ENCODE results near the gene TMPRSS15.

The TMPRSS15 gene

GRCh38 chr21:18334066-18334465 lies 69.5 kb downstream of the TMPRSS15 start:
- no peaks in the 10 kb centered on the region for H3K27me3 ChIP-seq (ENCODE audit: low read length)
- no peak overlapping the region for H3K4me3 ChIP-seq (ENCODE audit: insufficient read depth, low read length, poor library complexity, severe bottlenecking)
- H3K4me2 ChIP-seq (ENCODE audit: low read depth, low read length, poor library complexity, severe bottlenecking) = no peak overlapping the region
- no peak overlapping the region for H2AFZ ChIP-seq (ENCODE audit: low read depth, low read length, severe bottlenecking)
- H3K9me2 ChIP-seq (replicated peaks; ENCODE audit: insufficient read depth, low read length) = no peaks in the 10 kb centered on the region
- TF ChIP-seq CTCF (IDR thresholded peaks at IDR 0.05; ENCODE audit: insufficient read depth, low read length, poor library complexity, severe bottlenecking) (no peak), EZH2phosphoT487 (conservative IDR thresholded peaks at IDR 0.05; ENCODE audit: low read length) (no peak)
- no peaks in the 10 kb centered on the region for H3K9me3 ChIP-seq (ENCODE audit: insufficient read depth, low read length)
- H3K36me3 ChIP-seq (ENCODE audit: low read length) = no peaks in the 10 kb centered on the region
- H4K20me1 ChIP-seq (ENCODE audit: low read depth, low read length) = no peaks in the 10 kb centered on the region
- no peaks in the 10 kb centered on the region for H3K79me2 ChIP-seq (ENCODE audit: insufficient read depth, low read length)
- H3K27ac ChIP-seq (ENCODE audit: low read depth, low read length) = no peak overlapping the region
- H3K9ac ChIP-seq (ENCODE audit: low read length) = no peak overlapping the region
- no peaks in the 10 kb centered on the region for H3F3A ChIP-seq (ENCODE audit: insufficient read depth)

- no peaks in the 10 kb centered on the region for H3K9me2 ChIP-seq (replicated peaks; ENCODE audit: insufficient read depth, low read length)
- no peaks in the 10 kb centered on the region for H3K27me3 ChIP-seq (ENCODE audit: low read length)
- H3K4me2 ChIP-seq (ENCODE audit: low read depth, low read length, poor library complexity, severe bottlenecking) = no peak overlapping the region
- no peaks in the 10 kb centered on the region for H3F3A ChIP-seq (ENCODE audit: insufficient read depth)
- no peaks in the 10 kb centered on the region for H3K36me3 ChIP-seq (ENCODE audit: low read length)
- H3K4me3 ChIP-seq (ENCODE audit: insufficient read depth, low read length, poor library complexity, severe bottlenecking) = no peak overlapping the region
- H3K27ac ChIP-seq (ENCODE audit: low read depth, low read length) = no peak overlapping the region
- H2AFZ ChIP-seq (ENCODE audit: low read depth, low read length, severe bottlenecking) = no peak overlapping the region
- peaks cover 5% of the 10 kb centered on the region; the same call in 1 of the 2 replicates for H3K9me3 ChIP-seq (ENCODE audit: insufficient read depth, low read length)
- no peak overlapping the region for H3K9ac ChIP-seq (ENCODE audit: low read length)
- no peak for TF ChIP-seq EZH2phosphoT487 (conservative IDR thresholded peaks at IDR 0.05; ENCODE audit: low read length)
- no peaks in the 10 kb centered on the region for H3K79me2 ChIP-seq (ENCODE audit: insufficient read depth, low read length)
- H4K20me1 ChIP-seq (ENCODE audit: low read depth, low read length) = no peaks in the 10 kb centered on the region
These were observed 85.4 kb downstream of the TMPRSS15 start for GRCh38 chr21:18318156-18318555.

GRCh38 chr21:18298228-18298627 lies 105.4 kb downstream of the TMPRSS15 start:
- H3F3A ChIP-seq (ENCODE audit: insufficient read depth) = no peaks in the 10 kb centered on the region
- H3K27ac ChIP-seq (ENCODE audit: low read depth, low read length) = no peak overlapping the region
- no peaks in the 10 kb centered on the region for H3K79me2 ChIP-seq (ENCODE audit: insufficient read depth, low read length)
- no peak overlapping the region for H3K4me3 ChIP-seq (ENCODE audit: insufficient read depth, low read length, poor library complexity, severe bottlenecking)
- no peak overlapping the region for H3K9ac ChIP-seq (ENCODE audit: low read length)
- no peaks in the 10 kb centered on the region for H3K27me3 ChIP-seq (ENCODE audit: low read length)
- TF ChIP-seq EZH2phosphoT487 (conservative IDR thresholded peaks at IDR 0.05; ENCODE audit: low read length) (no peak), CTCF (IDR thresholded peaks at IDR 0.05; ENCODE audit: insufficient read depth, low read length, poor library complexity, severe bottlenecking) (no peak)
- no peak overlapping the region for H2AFZ ChIP-seq (ENCODE audit: low read depth, low read length, severe bottlenecking)
- no peaks in the 10 kb centered on the region for H3K9me3 ChIP-seq (ENCODE audit: insufficient read depth, low read length)
- H3K4me2 ChIP-seq (ENCODE audit: low read depth, low read length, poor library complexity, severe bottlenecking) = no peak overlapping the region
- no peaks in the 10 kb centered on the region for H4K20me1 ChIP-seq (ENCODE audit: low read depth, low read length)
- no peaks in the 10 kb centered on the region for H3K36me3 ChIP-seq (ENCODE audit: low read length)
- H3K9me2 ChIP-seq (replicated peaks; ENCODE audit: insufficient read depth, low read length) = no peaks in the 10 kb centered on the region

- TF ChIP-seq CTCF (IDR thresholded peaks at IDR 0.05; ENCODE audit: insufficient read depth, low read length, poor library complexity, severe bottlenecking) (no peak), EZH2phosphoT487 (conservative IDR thresholded peaks at IDR 0.05; ENCODE audit: low read length) (no peak)
- H3K4me3 ChIP-seq (ENCODE audit: insufficient read depth, low read length, poor library complexity, severe bottlenecking) = no peak overlapping the region
- no peaks in the 10 kb centered on the region for H4K20me1 ChIP-seq (ENCODE audit: low read depth, low read length)
- no peaks in the 10 kb centered on the region for H3K9me2 ChIP-seq (replicated peaks; ENCODE audit: insufficient read depth, low read length)
- no peaks in the 10 kb centered on the region for H3K9me3 ChIP-seq (ENCODE audit: insufficient read depth, low read length)
- H3K27me3 ChIP-seq (ENCODE audit: low read length) = no peaks in the 10 kb centered on the region
- H3F3A ChIP-seq (ENCODE audit: insufficient read depth) = no peaks in the 10 kb centered on the region
- no peak overlapping the region for H2AFZ ChIP-seq (ENCODE audit: low read depth, low read length, severe bottlenecking)
- no peaks in the 10 kb centered on the region for H3K79me2 ChIP-seq (ENCODE audit: insufficient read depth, low read length)
- H3K9ac ChIP-seq (ENCODE audit: low read length) = no peak overlapping the region
- H3K36me3 ChIP-seq (ENCODE audit: low read length) = no peaks in the 10 kb centered on the region
- no peak overlapping the region for H3K4me2 ChIP-seq (ENCODE audit: low read depth, low read length, poor library complexity, severe bottlenecking)
- no peak overlapping the region for H3K27ac ChIP-seq (ENCODE audit: low read depth, low read length)
These were observed 109.5 kb downstream of the TMPRSS15 start for GRCh38 chr21:18294100-18294499.

Data from SU-DHL-6 (cell line).